Myocyte (in vitro differentiated cells): Measurements from ENCODE around the gene PTPRM. TPM values are rescaled to one million over a fixed set of nuclear protein-coding genes. Genes with fewer than 3 reads are reported as not detected.

Experiments
- DNase-seq: peaks from one replicate; pipeline ENCODE4 v3.0.0-alpha.2; 2012; ENCODE audit warnings: low read depth
- total RNA-seq: library from RNA; depleted of rRNA; stranded (reverse); fragments of >200 nt; gene quantifications from 2 replicates; pipeline ENCODE4 v1.2.3, GENCODE V29; 2014

The PTPRM gene
- total RNA-seq, 1 donor from 2014 or later = 26.9 TPM

GRCh38 chr18:7567474-7568425 lies 634 bp downstream of the PTPRM start:
- DNase-seq = peak; percentile 69

- peak; percentile 48 for DNase-seq
Observed at GRCh38 chr18:7568426-7568825, 1.3 kb downstream of the PTPRM start.

- DNase-seq = no peak
Observed at GRCh38 chr18:7571626-7572025, 4.5 kb downstream of the PTPRM start.

GRCh38 chr18:7572822-7573221 lies 5.7 kb downstream of the PTPRM start:
- no peak for DNase-seq

- DNase-seq = peak; percentile 16
Observed at GRCh38 chr18:7575465-7576028, 8.4 kb downstream of the PTPRM start.

- DNase-seq = no peak
Observed at GRCh38 chr18:7576077-7576476, 9.0 kb downstream of the PTPRM start.

- no peak for DNase-seq
Observed at GRCh38 chr18:7576685-7577084, 9.6 kb downstream of the PTPRM start.

- peak; percentile 44 for DNase-seq
Observed at GRCh38 chr18:7577706-7578105, 10.6 kb downstream of the PTPRM start.

GRCh38 chr18:7579176-7579917 lies 12.2 kb downstream of the PTPRM start:
- DNase-seq = no peak

- no peak for DNase-seq
Observed at GRCh38 chr18:7579918-7580542, 12.9 kb downstream of the PTPRM start.

- no peak for DNase-seq
Observed at GRCh38 chr18:7584646-7585275, 17.6 kb downstream of the PTPRM start.

GRCh38 chr18:7585276-7585670 lies 18.2 kb downstream of the PTPRM start:
- DNase-seq = no peak

- no peak for DNase-seq
Observed at GRCh38 chr18:7586379-7586778, 19.3 kb downstream of the PTPRM start.

GRCh38 chr18:7590826-7591560 lies 23.9 kb downstream of the PTPRM start:
- DNase-seq = no peak

GRCh38 chr18:7592305-7593071 lies 25.4 kb downstream of the PTPRM start:
- DNase-seq = no peak

- DNase-seq = no peak
Observed at GRCh38 chr18:7593218-7593819, 26.2 kb downstream of the PTPRM start.

GRCh38 chr18:7596147-7596546 lies 29.0 kb downstream of the PTPRM start:
- no peak for DNase-seq

GRCh38 chr18:7597500-7597899 lies 30.4 kb downstream of the PTPRM start:
- DNase-seq = no peak
